Neural cell (in vitro differentiated cells): ENCODE results near the gene GNG2. TPM values are rescaled to one million over a fixed set of nuclear protein-coding genes. Genes with fewer than 3 reads are reported as not detected.

ENCODE experiments used
- H2AFZ ChIP-seq: fragments of 200-600, 300-800 bp; sonication (generic), shearing (Covaris generic); 2 replicates; pipeline ENCODE4 v1.6.0; 2014; ENCODE audit warnings: low read depth, mild to moderate bottlenecking, antibody characterized with exemption, low read length, moderate library complexity
- H3F3A ChIP-seq: fragments of 200-600 bp; shearing (Covaris generic); 2 replicates; pipeline ENCODE4 v1.6.1; 2016; ENCODE audit warnings: mild to moderate bottlenecking, moderate library complexity, mixed read lengths, antibody characterized with exemption, low read length; ENCODE audit not compliant: insufficient read depth, poor library complexity, severe bottlenecking
- H3K27ac ChIP-seq: fragments of 200-600, 300-800 bp; sonication (generic), shearing (Covaris generic); 2 replicates; pipeline ENCODE4 v1.5.1; 2014; ENCODE audit warnings: mild to moderate bottlenecking, low read length, moderate library complexity
- H3K27me3 ChIP-seq: fragments of 300-800, 200-600 bp; sonication (generic), shearing (Covaris generic); 2 replicates; pipeline ENCODE4 v1.6.0; 2014; ENCODE audit warnings: mild to moderate bottlenecking, low read depth, low read length, moderate library complexity; ENCODE audit not compliant: insufficient read depth
- H3K36me3 ChIP-seq: fragments of 300-800, 200-600 bp; sonication (generic), shearing (Covaris generic); 2 replicates; pipeline ENCODE4 v1.5.1; 2014; ENCODE audit warnings: mild to moderate bottlenecking, antibody characterized with exemption, low read length, moderate library complexity; ENCODE audit not compliant: insufficient read depth
- H3K4me2 ChIP-seq: fragments of 300-800, 200-600 bp; sonication (generic), shearing (Covaris generic); 2 replicates; pipeline ENCODE4 v1.6.0; 2014; ENCODE audit warnings: mild to moderate bottlenecking, low read length
- H3K4me3 ChIP-seq: fragments of 300-800, 200-600 bp; sonication (generic), shearing (Covaris generic); 2 replicates; pipeline ENCODE4 v1.5.1; 2014; ENCODE audit warnings: mild to moderate bottlenecking, low read length, moderate library complexity
- H3K79me2 ChIP-seq: fragments of 200-600 bp; shearing (Covaris generic); replicated peaks from 2 replicates; pipeline ENCODE4 v1.6.0; 2014; ENCODE audit warnings: mild to moderate bottlenecking, low read length, moderate library complexity; ENCODE audit not compliant: insufficient read depth
- H3K9ac ChIP-seq: fragments of 300-800, 200-600 bp; sonication (generic), shearing (Covaris generic); 2 replicates; pipeline ENCODE4 v1.6.1; 2016; ENCODE audit warnings: mild to moderate bottlenecking, low read length, mixed read lengths
- H3K9me2 ChIP-seq: fragments of 200-600 bp; shearing (Covaris generic); 2 replicates; pipeline ENCODE4 v1.6.1; 2016; ENCODE audit warnings: mild to moderate bottlenecking, low read length, mixed read lengths; ENCODE audit not compliant: insufficient read depth
- H3K9me3 ChIP-seq: fragments of 200-600, 300-800 bp; sonication (generic), shearing (Covaris generic); 2 replicates; pipeline ENCODE4 v1.6.1; 2016; ENCODE audit warnings: mild to moderate bottlenecking, mixed run types, low read length, moderate library complexity, mixed read lengths
- H4K20me1 ChIP-seq: fragments of 200-600 bp; shearing (Covaris generic); 2 replicates; pipeline ENCODE4 v1.6.1; 2016; ENCODE audit warnings: mild to moderate bottlenecking, mixed run types; ENCODE audit not compliant: insufficient read depth
- EP300 ChIP-seq: fragments of 450-650 bp; conservative IDR thresholded peaks from 2 replicates; pipeline ENCODE4 v1.6.1; 2014; ENCODE audit warnings: antibody characterized with exemption, mild to moderate bottlenecking, moderate library complexity; ENCODE audit not compliant: poor library complexity, severe bottlenecking
- EZH2 ChIP-seq: fragments of 200-600, 300-800 bp; shearing (Covaris generic), sonication (generic); IDR thresholded peaks from 2 replicates; pipeline ENCODE4 v1.6.1; 2014; ENCODE audit warnings: antibody characterized with exemption, low read length, borderline replicate concordance, mild to moderate bottlenecking; ENCODE audit not compliant: insufficient read depth, poor library complexity, severe bottlenecking
- MXI1 ChIP-seq: fragments of 450-650 bp; conservative IDR thresholded peaks from 2 replicates; pipeline ENCODE4 v1.6.1; 2014; ENCODE audit warnings: antibody characterized with exemption, mild to moderate bottlenecking; ENCODE audit not compliant: poor library complexity, severe bottlenecking
- POLR2AphosphoS5 ChIP-seq: IDR thresholded peaks from 2 replicates; pipeline ENCODE4 v1.6.1; 2012
- RAD21 ChIP-seq: fragments of 450-650 bp; conservative IDR thresholded peaks from 2 replicates; pipeline ENCODE4 v1.6.1; 2014; ENCODE audit warnings: antibody characterized with exemption, mild to moderate bottlenecking, moderate library complexity
- REST ChIP-seq: IDR thresholded peaks from 2 replicates; pipeline ENCODE4 v1.6.1; 2012; ENCODE audit warnings: borderline replicate concordance
- SMC3 ChIP-seq: fragments of 450-650 bp; conservative IDR thresholded peaks from 2 replicates; pipeline ENCODE4 v1.6.1; 2014; ENCODE audit warnings: antibody characterized with exemption, mild to moderate bottlenecking, moderate library complexity; ENCODE audit not compliant: poor library complexity
- TAF1 ChIP-seq: IDR thresholded peaks from 2 replicates; pipeline ENCODE4 v1.6.1; 2012; ENCODE audit warnings: low read depth
- polyA plus RNA-seq: library from polyadenylated mRNA; depleted of rRNA; stranded (reverse); fragments of >200 nt; gene quantifications from 2 replicates; pipeline ENCODE4 v1.2.3, GENCODE V29; 2014
- TF ChIP-seq, protein P1 (sequence below): fragments of 450-650 bp; IDR thresholded peaks from 2 replicates; pipeline ENCODE4 v1.5.1; 2014; ENCODE audit warnings: antibody characterized with exemption, mild to moderate bottlenecking, moderate library complexity; ENCODE audit not compliant: poor library complexity, severe bottlenecking

Gene GNG2
- polyA plus RNA-seq, 1 donor from 2014 or later, result 515 TPM

DNA sequence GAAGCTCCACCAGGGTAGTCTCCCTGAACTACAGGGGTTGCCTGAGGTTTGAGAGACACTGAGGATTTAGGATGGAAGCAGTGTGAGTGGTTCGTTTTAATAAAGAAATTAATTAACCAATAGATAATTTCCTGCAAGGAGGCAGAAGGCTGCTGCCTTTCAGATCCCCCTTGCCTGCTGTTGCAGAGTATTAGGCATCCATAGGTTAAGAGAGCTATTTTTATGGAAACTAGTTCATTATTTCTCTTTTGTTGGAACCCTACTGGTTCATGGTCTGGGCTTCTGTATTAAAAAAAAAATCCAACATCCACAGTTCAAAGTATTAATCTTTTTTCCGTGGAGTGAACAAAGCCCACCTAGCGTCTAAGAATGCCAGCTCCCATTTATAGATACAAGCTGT lies 78.4 kb downstream of the GNG2 start:
- Histone ChIP-seq H3K27ac (no peak overlapping the region), H3K4me2 (no peak overlapping the region), H3K79me2 (no peaks in the 10 kb centered on the region)

DNA sequence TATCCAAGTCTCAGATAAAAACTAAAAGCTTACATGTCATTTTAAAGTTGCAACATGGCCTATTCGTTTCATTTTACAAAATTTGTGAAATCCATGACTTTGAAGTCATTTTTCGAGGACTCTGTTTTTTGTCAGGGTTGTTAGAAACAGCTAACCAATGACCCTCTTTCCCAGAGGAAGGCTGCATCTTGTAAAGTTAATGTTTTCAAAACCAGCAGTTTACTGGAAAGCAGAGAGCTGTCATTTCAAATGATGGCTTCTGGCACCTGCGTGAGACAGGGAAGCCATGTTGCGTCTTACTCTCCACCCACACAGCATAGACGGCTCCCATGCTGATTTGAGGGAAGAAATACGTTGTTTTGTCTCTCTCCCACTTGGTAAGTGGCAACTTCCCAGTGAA lies 78.8 kb downstream of the GNG2 start:
- no peaks in the 10 kb centered on the region for H3F3A ChIP-seq
- H4K20me1 ChIP-seq, result no peaks in the 10 kb centered on the region
- no peak overlapping the region for H3K4me3 ChIP-seq
- H3K79me2 ChIP-seq, result no peaks in the 10 kb centered on the region
- no peaks in the 10 kb centered on the region for H3K27me3 ChIP-seq
- H3K36me3 ChIP-seq, result no peaks in the 10 kb centered on the region
- H3K9me3 ChIP-seq, result no peaks in the 10 kb centered on the region
- H3K27ac ChIP-seq, result no peak overlapping the region
- no peak overlapping the region for H2AFZ ChIP-seq
- H3K9me2 ChIP-seq, result no peaks in the 10 kb centered on the region
- no peak for TF ChIP-seq REST
- no peak for TF ChIP-seq TAF1
- no peak for TF ChIP-seq EP300
- no peak for TF ChIP-seq MXI1
- TF ChIP-seq RAD21, result no peak
- no peak for TF ChIP-seq SMC3
- H3K4me2 ChIP-seq, result no peak overlapping the region
- no peak overlapping the region for H3K9ac ChIP-seq

More for the DNA sequence above, 78.4 kb downstream of the GNG2 start:
- no peak overlapping the region for H3K4me3 ChIP-seq
- H3F3A ChIP-seq, result no peaks in the 10 kb centered on the region
- H3K9me2 ChIP-seq, result no peaks in the 10 kb centered on the region
- H4K20me1 ChIP-seq, result no peaks in the 10 kb centered on the region
- H3K27me3 ChIP-seq, result no peaks in the 10 kb centered on the region
- H3K36me3 ChIP-seq, result no peaks in the 10 kb centered on the region
- H3K9ac ChIP-seq, result no peak overlapping the region
- H2AFZ ChIP-seq, result no peak overlapping the region
- TF ChIP-seq, protein P1, sequence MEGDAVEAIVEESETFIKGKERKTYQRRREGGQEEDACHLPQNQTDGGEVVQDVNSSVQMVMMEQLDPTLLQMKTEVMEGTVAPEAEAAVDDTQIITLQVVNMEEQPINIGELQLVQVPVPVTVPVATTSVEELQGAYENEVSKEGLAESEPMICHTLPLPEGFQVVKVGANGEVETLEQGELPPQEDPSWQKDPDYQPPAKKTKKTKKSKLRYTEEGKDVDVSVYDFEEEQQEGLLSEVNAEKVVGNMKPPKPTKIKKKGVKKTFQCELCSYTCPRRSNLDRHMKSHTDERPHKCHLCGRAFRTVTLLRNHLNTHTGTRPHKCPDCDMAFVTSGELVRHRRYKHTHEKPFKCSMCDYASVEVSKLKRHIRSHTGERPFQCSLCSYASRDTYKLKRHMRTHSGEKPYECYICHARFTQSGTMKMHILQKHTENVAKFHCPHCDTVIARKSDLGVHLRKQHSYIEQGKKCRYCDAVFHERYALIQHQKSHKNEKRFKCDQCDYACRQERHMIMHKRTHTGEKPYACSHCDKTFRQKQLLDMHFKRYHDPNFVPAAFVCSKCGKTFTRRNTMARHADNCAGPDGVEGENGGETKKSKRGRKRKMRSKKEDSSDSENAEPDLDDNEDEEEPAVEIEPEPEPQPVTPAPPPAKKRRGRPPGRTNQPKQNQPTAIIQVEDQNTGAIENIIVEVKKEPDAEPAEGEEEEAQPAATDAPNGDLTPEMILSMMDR, result no peak
- TF ChIP-seq SMC3 (no peak), TAF1 (no peak), EZH2 (no peak), RAD21 (no peak), MXI1 (no peak), POLR2AphosphoS5 (no peak), REST (no peak), EP300 (no peak)
- no peaks in the 10 kb centered on the region for H3K9me3 ChIP-seq
